ENCODE results near the gene LRRC74B. TPM values are rescaled to one million over a fixed set of nuclear protein-coding genes. Genes with fewer than 3 reads are reported as not detected.
A peak's percentile ranks its signal among the peaks of the same experiment; 100 is the strongest.
"Not testable (repeated sequence)": the region's sequence is repeated elsewhere in the genome, so short reads cannot be mapped to it uniquely, and the experiment has no call there.

LRRC74B gene
- total RNA-seq, 2 experiments from 2014 or later, result not detected

DNA sequence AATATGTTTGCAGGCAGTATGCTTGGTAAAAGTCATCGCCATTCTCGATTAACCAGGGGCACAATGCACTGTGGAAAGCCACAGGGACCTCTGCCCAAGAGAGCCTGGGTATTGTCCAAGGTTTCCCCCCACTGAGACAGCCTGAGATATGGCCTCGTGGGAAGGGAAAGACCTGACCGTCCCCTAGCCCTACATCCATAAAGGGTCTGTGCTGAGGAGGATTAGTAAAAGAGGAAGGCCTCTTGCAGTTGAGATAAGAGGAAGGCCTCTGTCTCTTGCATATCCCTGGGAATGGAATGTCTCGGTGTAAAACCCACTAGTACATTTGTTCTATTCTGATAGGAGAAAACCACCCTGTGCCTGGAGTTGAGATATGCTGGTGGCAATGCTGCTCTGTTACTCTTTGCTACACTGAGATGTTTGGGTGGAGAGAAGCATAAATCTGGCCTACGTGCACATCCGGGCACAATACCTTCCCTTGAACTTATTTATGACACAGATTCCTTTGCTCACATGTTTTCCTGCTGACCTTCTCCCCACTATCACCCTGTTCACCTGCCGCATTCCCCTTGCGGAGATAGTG lies 47.9 kb downstream of the LRRC74B start:
- DNase-seq; H3K36me3 Mint-ChIP-seq (ENCODE audit: low read depth); ATAC-seq; H3K9me3 Mint-ChIP-seq (ENCODE audit: low read depth); POLR2A ChIA-PET; H3K27ac Mint-ChIP-seq; H3K4me1 Mint-ChIP-seq; H3K27me3 Mint-ChIP-seq; intact Hi-C loops (cut with DNase I, micrococcal nuclease); CTCF ChIA-PET; H3K4me3 Mint-ChIP-seq: not testable (repeated sequence)

DNA sequence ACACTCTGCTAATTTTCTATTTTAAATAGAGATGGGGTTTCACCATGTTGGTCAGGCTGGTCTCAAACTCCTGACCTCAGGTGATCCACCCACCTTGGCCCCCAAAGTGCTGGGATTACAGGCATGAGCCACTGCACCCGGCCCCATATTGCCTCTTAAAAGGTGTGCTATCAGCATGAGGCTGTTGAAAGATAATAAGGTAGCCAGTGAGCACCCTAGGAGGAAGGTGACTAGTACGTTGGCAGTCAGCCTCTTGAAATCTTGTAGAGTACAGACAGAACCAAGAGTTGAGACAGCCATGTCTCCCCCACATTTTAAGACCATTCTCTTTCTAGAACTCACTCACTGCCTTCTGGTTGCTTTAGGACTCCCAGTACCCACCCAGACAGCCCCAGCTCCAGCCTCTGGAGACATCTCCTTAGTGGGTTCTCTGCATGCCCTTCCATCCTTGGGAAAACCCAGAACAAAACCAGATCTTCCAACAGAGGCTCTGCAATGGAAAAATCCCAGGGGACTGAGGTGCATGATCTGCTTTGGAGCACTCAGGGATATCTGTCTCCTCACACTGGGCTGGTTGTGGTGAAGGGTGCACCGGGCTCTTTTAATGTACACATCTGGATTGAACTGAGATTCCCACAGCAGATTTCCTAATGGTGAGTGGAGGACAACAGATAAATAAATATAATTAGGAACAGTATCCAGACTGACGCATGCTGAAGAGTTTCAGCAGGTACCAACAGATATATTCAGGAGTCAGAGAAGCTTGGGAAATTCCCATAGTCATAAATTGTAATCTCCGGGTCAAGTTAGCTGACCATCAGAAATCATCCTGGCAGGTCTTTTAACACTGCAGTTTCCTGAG lies 49.4 kb downstream of the LRRC74B start:
- DNase-seq (no peak), ATAC-seq (no peak)
- no peak overlapping the region for H3K27ac Mint-ChIP-seq
- no peaks in the 10 kb centered on the region for H3K9me3 Mint-ChIP-seq (ENCODE audit: low read depth)
- intact Hi-C loops (cut with DNase I, micrococcal nuclease), result no loop called here
- H3K4me1 Mint-ChIP-seq, result no peaks in the 10 kb centered on the region
- no peak overlapping the region for H3K4me3 Mint-ChIP-seq
- POLR2A ChIA-PET, result no interaction called here
- CTCF ChIA-PET, result no interaction called here
- no peaks in the 10 kb centered on the region for H3K36me3 Mint-ChIP-seq (ENCODE audit: low read depth)
- H3K27me3 Mint-ChIP-seq, result peaks cover 4% of the 10 kb centered on the region

DNA sequence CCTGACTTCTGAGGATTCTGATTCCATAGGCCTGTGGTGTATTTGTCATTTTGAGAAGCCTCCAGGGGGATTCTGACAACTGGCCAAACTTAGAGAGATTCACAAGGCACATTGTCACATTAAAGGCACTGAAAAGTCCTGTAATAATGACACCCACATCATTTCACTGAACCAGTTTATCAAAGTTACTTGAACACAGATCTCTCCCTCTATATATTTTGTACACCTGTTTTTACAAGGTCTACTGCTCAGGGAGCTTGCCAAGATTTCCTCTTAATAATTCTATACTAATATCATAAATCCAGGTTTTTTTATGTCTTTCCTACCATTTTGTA lies 50.0 kb downstream of the LRRC74B start:
- Mint-ChIP-seq H3K4me3 (no peak overlapping the region), H3K27me3 (peaks cover 4% of the 10 kb centered on the region), H3K9me3 (ENCODE audit: low read depth) (no peaks in the 10 kb centered on the region), H3K36me3 (ENCODE audit: low read depth) (no peaks in the 10 kb centered on the region), H3K27ac (no peak overlapping the region), H3K4me1 (no peaks in the 10 kb centered on the region)
- no peak for ATAC-seq
- CTCF ChIA-PET, result no interaction called here
- intact Hi-C loops (cut with DNase I, micrococcal nuclease), result no loop called here
- POLR2A ChIA-PET, result no interaction called here
- no peak for DNase-seq

DNA sequence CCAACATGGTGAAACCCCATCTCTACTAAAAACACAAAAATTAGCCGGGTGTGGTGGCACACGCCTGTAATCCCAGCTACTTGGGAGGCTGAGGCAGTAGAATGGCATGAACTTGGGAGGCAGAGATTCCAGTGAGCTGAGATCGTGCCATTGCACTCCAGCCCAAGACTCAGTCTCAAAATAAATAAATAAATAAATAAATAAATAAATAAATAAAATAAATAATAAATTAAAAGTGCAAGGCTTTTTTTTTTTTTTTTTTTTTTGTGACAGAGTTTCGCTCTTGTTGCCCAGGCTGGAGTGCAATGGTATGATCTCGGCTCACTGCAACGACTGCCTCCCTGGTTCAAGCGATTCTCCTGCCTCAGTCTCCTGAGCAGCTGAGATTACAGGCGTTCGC lies 51.1 kb downstream of the LRRC74B start:
- H3K36me3 Mint-ChIP-seq (ENCODE audit: low read depth); intact Hi-C loops (cut with DNase I, micrococcal nuclease); H3K9me3 Mint-ChIP-seq (ENCODE audit: low read depth); H3K4me1 Mint-ChIP-seq; H3K27ac Mint-ChIP-seq; H3K27me3 Mint-ChIP-seq; H3K4me3 Mint-ChIP-seq; ATAC-seq; DNase-seq; POLR2A ChIA-PET: not testable (repeated sequence)
- CTCF ChIA-PET, result interaction anchor here (0.6 kb wide), 1 partner anchor 175 kb away, joined by 3 read pairs; no protein-coding TSS in a partner anchor

DNA sequence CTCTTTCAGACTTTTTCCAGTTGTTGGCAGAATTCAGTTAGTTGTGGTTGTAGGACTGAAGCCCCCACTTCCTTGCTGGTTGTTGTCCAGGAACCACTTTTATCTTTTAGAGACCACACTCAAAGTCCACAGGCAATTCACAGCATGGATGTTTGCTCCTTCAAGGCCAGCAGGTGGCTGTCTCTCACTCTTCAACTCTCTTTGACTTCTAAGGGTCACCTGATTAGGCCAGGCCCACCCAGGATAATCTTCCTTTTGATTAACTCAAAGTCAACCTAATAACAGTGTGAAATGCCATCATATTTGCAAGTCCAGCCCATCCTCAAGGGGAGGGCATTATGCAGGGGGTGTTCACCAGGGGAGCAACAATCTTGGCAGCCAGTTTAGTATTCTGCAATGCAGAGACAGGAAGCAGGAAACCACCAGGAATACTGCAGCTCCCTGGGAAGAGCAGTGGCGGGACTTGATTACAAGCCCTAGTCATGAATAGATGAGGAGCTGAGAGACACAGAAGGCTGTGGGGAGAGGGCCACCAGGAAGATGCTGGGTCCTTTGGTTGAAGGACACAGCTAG lies 52.4 kb downstream of the LRRC74B start:
- H3K9me3 Mint-ChIP-seq (ENCODE audit: low read depth), result no peaks in the 10 kb centered on the region
- POLR2A ChIA-PET, result no interaction called here
- ATAC-seq, result no peak
- peak; percentile 21 for DNase-seq
- H3K27me3 Mint-ChIP-seq, result peaks cover 8% of the 10 kb centered on the region
- intact Hi-C loops (cut with DNase I, micrococcal nuclease), result no loop called here
- no peaks in the 10 kb centered on the region for H3K36me3 Mint-ChIP-seq (ENCODE audit: low read depth)
- CTCF ChIA-PET, result no interaction called here
- H3K4me3 Mint-ChIP-seq, result no peak overlapping the region
- no peak overlapping the region for H3K27ac Mint-ChIP-seq
- peaks cover 5% of the 10 kb centered on the region for H3K4me1 Mint-ChIP-seq

DNA sequence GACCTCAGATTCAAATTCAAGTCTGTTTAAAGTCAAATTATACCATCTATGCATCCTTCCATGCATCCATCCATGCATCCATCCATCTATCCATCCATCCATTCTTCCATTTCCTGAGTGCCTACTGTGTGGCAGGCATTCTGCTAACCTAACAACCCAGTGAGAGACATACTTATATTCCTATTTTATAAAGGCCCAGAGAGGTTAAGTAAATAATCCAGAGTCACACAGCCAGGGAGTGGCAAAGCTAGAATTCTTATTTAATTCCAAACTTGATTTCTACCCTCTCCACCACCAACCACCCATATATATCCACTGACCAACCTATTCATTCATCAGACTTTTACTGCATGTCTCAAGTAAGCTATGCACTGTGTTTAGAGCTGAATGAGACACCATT lies 53.8 kb downstream of the LRRC74B start:
- Mint-ChIP-seq H3K4me3 (no peak overlapping the region), H3K36me3 (ENCODE audit: low read depth) (no peaks in the 10 kb centered on the region), H3K4me1 (peaks cover 5% of the 10 kb centered on the region), H3K27me3 (peaks cover 8% of the 10 kb centered on the region), H3K9me3 (ENCODE audit: low read depth) (no peaks in the 10 kb centered on the region), H3K27ac (no peak overlapping the region)
- DNase-seq (no peak), ATAC-seq (no peak)
- intact Hi-C loops (cut with DNase I, micrococcal nuclease), result no loop called here
- CTCF ChIA-PET, result no interaction called here
- POLR2A ChIA-PET, result no interaction called here

DNA sequence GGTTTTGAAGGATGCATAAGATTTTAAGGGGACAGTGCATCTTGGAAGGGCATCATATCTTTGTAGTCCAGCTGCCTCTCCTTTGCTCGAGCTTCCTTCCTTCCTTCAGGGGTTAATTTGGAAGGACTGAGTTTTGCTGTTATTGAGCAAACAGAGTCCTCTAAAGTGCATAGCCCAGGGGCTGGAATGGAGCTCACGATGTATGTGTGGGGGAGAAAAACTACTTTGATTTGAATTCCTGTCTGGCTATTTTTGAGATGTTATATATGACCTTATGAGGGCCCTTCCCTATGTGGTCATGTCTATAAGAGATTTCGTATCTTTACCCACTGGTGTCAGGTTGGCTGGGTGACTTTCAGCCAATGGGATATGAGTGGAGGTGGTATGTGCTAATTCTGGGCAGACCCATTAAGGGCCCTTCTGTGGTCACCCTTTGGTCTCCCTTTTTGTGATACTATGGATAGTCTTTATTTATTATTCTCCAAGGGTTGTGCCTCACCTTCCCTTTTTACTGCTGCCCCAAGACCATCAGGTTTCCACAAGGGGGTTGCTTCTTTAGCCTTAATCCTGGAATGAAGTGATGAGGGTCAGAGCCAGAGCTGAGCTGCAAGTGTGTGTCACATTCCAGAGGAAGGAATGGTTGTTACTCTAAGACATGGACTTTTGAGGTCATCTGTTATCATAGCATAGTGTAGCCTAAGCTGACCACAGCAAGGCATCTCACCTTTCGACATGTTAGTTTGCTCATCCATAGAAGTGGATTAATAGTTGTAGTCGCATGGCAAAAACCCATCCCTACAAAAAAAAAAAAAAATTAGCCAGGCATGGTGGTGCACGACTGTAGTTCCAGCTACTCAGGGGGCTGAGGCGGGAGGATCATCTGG lies 54.6 kb downstream of the LRRC74B start:
- ChIA-PET CTCF (interaction anchor here (1.7 kb wide), 1 partner anchor 10 kb away, joined by 5 read pairs; no protein-coding TSS in a partner anchor), POLR2A (no interaction called here)
- ATAC-seq (no peak), DNase-seq (no peak)
- intact Hi-C loops (cut with DNase I, micrococcal nuclease), result loop anchor here in 1 of 2 experiments (10.0 kb wide), 1 partner anchor 136 kb away; the partner anchor contains the start of gene AIFM3
- peaks cover 5% of the 10 kb centered on the region for H3K4me1 Mint-ChIP-seq
- no peaks in the 10 kb centered on the region for H3K9me3 Mint-ChIP-seq (ENCODE audit: low read depth)
- no peaks in the 10 kb centered on the region for H3K36me3 Mint-ChIP-seq (ENCODE audit: low read depth)
- peaks cover 8% of the 10 kb centered on the region for H3K27me3 Mint-ChIP-seq
- H3K27ac Mint-ChIP-seq, result no peak overlapping the region
- no peak overlapping the region for H3K4me3 Mint-ChIP-seq

DNA sequence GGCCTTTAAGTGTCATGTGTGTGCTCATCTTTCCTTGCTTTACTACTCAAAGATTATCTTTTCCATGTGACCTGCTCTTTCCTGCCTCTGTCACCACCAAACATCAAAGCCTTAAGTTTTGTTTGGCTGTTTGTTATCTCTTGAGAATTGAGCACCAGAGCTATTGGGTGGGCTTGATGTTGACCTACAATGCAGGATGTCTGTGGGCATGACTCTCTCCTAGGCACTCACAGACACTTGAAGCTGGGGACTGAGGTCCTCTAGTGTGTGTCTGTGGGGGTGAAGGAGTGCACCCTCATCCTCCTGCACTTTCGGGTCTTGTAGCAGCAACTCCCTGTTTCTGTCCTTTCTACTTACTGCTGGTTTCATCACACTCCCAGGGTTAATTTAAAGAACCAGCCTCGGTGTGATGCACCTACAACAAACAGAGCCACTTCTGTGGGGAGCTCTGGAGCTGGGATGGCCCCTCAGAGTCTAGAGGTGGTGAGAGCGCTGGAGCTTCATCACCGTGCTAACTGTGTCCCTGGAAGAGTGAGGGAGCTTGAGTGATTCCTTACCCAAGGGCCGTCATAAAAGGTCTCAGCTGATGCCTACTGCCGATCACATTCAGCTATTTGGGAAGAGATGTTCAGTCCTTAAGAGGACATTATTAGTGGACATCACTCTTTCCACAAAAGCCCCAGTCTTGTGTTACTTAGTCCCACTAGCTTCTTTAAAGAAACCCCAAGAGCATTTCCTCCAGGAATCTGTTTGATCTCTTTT lies 56.3 kb downstream of the LRRC74B start:
- ChIA-PET POLR2A (no interaction called here), CTCF (interaction anchor here (0.6 to 2.0 kb wide), 7 partner anchors 10 to 671 kb away, joined by 3 to 6 read pairs (median 5); no protein-coding TSS in a partner anchor)
- Mint-ChIP-seq H3K9me3 (ENCODE audit: low read depth) (no peaks in the 10 kb centered on the region), H3K27ac (no peak overlapping the region), H3K36me3 (ENCODE audit: low read depth) (no peaks in the 10 kb centered on the region), H3K4me1 (peaks cover 5% of the 10 kb centered on the region), H3K4me3 (no peak overlapping the region), H3K27me3 (peaks cover 13% of the 10 kb centered on the region)
- intact Hi-C loops (cut with DNase I, micrococcal nuclease), result loop anchor here in 1 of 2 experiments (10.0 kb wide), 1 partner anchor 137 kb away; the partner anchor contains the start of gene AIFM3
- DNase-seq (no peak), ATAC-seq (no peak)

DNA sequence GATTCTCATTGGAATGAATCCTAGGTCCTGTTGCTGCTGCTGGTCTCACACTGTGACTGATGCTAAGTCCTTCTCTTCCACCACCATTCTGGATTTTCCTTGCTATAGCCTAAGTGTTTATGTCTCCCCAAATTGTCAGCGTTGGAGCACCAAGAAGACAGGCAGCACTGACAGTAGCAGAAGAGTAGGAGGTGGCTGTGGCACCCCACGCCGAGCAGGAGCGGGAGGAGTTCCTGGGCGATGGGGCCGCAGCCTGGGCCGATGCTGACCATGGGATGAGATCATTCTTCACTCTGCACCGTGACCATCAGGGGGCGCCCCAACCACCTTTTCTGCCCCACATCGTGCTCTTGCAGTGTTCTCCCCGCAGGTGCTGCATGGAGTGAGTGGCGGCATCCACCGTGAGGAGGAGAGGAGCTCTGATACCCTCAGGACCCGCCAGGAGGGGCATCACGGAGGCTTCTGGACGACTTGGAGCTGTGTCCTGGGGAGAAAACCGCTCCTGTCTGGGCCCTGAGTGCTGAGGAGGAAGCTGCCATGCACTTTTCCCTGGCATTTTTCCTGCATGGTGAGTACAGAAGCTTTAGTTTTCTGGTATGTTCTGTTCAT lies 57.0 kb downstream of the LRRC74B start:
- Mint-ChIP-seq H3K27me3 (peaks cover 14% of the 10 kb centered on the region), H3K4me1 (peaks cover 5% of the 10 kb centered on the region), H3K4me3 (peak overlapping the region; percentile 18), H3K36me3 (ENCODE audit: low read depth) (no peaks in the 10 kb centered on the region), H3K9me3 (ENCODE audit: low read depth) (no peaks in the 10 kb centered on the region), H3K27ac (no peak overlapping the region)
- intact Hi-C loops (cut with DNase I, micrococcal nuclease), result loop anchor here in 1 of 2 experiments (10.0 kb wide), 1 partner anchor 138 kb away; the partner anchor contains the start of gene AIFM3
- ATAC-seq (peak; percentile 99), DNase-seq (peak; percentile 92)
- CTCF ChIA-PET, result interaction anchor here (0.8 to 2.0 kb wide), 6 partner anchors 10 to 184 kb away, joined by 3 to 6 read pairs (median 4); no protein-coding TSS in a partner anchor
- POLR2A ChIA-PET, result no interaction called here

DNA sequence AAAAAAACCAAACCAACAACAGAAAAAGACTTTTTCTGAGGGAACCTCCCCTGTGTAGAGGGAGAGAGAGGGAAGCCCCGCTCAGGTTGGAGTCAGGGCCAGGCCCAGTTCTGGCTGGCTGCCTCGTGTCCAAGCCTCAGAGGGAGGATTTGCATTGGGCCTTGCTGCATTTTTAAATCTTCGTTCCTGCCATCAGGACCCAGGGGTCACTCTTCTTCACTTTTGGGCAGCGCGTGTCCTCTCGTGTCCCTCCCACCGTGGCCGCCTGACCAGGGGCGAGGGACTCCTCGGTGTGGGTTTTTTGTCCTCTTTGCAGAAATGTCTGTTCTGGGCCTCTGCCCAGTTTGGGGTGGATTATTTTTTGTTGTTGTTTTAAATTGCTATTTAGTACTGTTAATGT lies 57.9 kb downstream of the LRRC74B start:
- ChIA-PET POLR2A (no interaction called here), CTCF (interaction anchor here (1.1 to 1.5 kb wide), 2 partner anchors 13 to 83 kb away, joined by 4 to 6 read pairs; no protein-coding TSS in a partner anchor)
- Mint-ChIP-seq H3K27ac (no peak overlapping the region), H3K4me1 (peaks cover 5% of the 10 kb centered on the region), H3K4me3 (no peak overlapping the region), H3K27me3 (peaks cover 10% of the 10 kb centered on the region), H3K36me3 (ENCODE audit: low read depth) (no peaks in the 10 kb centered on the region), H3K9me3 (ENCODE audit: low read depth) (no peaks in the 10 kb centered on the region)
- ATAC-seq (no peak), DNase-seq (no peak)
- intact Hi-C loops (cut with DNase I, micrococcal nuclease), result loop anchor here in 1 of 2 experiments (10.0 kb wide), 1 partner anchor 139 kb away; the partner anchor contains the start of gene AIFM3
